ENCODE measurements around the gene SDS. TPM values are rescaled to one million over a fixed set of nuclear protein-coding genes. Genes with fewer than 3 reads are reported as not detected.

Gene SDS
- total RNA-seq, 4 donors from 2014 or later: 0.90 TPM; not detected in 3

DNA sequence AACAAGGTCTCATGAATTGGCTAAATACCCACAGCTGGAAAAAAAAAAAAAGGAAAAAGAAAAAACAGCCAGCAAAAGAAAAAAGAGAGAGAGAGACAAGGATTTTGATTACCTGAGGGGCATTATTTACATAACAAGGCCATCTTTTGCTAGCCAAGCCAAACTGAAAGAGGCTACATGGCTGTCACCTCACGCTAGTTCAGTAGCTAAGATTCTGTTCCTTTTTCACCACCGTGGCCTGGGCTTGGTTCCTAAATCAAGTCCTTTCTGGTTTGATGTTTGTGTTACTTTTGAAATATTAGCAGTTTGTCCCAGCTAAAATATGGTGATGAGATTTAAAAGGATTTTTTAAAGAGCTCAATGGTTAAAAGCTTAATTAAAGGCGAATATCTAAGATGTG is 2.0 kb upstream of the SDS start:
- Histone ChIP-seq H3K4me3 (no peak overlapping the region), H3K27ac (no peak overlapping the region), H3K4me1 (peaks cover 0 to 6% (median 0%) of the 10 kb centered on the region in 4 donors), H3K27me3 (no peaks in the 10 kb centered on the region), H3K9me3 (no peaks in the 10 kb centered on the region), H3K36me3 (no peaks in the 10 kb centered on the region)
- no peak for DNase-seq (ENCODE audit: low spot score in 2 of 2)
- WGBS, 2 donors: 78 to 80% methylated on average over 3 of the region's 3 CpGs
- TF ChIP-seq EP300 (IDR thresholded peaks at IDR 0.05) (no peak), POLR2A (IDR thresholded peaks at IDR 0.05) (no peak)
- TF ChIP-seq, protein P1, sequence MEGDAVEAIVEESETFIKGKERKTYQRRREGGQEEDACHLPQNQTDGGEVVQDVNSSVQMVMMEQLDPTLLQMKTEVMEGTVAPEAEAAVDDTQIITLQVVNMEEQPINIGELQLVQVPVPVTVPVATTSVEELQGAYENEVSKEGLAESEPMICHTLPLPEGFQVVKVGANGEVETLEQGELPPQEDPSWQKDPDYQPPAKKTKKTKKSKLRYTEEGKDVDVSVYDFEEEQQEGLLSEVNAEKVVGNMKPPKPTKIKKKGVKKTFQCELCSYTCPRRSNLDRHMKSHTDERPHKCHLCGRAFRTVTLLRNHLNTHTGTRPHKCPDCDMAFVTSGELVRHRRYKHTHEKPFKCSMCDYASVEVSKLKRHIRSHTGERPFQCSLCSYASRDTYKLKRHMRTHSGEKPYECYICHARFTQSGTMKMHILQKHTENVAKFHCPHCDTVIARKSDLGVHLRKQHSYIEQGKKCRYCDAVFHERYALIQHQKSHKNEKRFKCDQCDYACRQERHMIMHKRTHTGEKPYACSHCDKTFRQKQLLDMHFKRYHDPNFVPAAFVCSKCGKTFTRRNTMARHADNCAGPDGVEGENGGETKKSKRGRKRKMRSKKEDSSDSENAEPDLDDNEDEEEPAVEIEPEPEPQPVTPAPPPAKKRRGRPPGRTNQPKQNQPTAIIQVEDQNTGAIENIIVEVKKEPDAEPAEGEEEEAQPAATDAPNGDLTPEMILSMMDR (IDR thresholded peaks at IDR 0.05): no peak

DNA sequence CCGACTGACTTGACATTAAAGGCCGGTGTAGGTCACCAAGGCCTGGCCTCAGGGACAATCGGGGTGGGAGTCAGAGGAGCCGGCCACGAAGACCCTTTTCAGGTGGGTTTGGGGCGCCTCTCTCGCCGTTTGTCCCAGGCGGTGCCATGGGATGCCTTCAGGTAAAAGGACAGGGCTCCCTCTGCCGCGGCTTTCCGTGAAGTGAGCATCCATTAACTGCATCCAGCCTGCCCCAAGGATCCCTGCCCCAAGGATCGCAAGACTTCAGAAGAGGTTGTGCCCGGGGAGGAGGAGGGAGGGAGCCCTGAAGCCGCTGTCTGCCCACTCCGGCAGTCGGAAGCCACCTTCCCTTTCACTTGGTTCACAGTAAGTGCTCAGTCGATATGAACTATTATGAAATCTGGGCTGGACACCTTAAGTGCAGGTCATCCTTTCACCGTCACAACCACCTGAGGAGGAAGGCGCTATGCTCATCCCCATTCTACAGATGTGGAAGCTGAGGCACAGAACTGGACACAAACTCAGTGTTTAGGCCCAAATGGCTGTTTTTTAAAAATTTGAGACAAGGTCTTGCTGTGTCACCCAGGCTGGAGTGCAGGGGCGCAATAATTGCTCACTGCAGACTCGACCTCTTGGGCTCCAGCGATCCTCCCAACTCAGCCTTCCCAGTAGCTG is 964 bp downstream of the SDS start:
- 90 to 92% methylated on average over 14 to 23 of the region's 23 CpGs for WGBS, 2 donors
- Histone ChIP-seq H3K4me1 (peaks cover 0 to 6% (median 0%) of the 10 kb centered on the region in 4 donors), H3K9me3 (no peaks in the 10 kb centered on the region), H3K27me3 (peaks cover 0 to 7% of the 10 kb centered on the region in 2 donors), H3K27ac (no peak overlapping the region), H3K4me3 (no peak overlapping the region), H3K36me3 (no peaks in the 10 kb centered on the region)
- DNase-seq (ENCODE audit: low spot score in 2 of 2): no peak
- TF ChIP-seq, protein P1 (IDR thresholded peaks at IDR 0.05): no peak
- TF ChIP-seq POLR2A (IDR thresholded peaks at IDR 0.05) (no peak), EP300 (IDR thresholded peaks at IDR 0.05) (no peak)

DNA sequence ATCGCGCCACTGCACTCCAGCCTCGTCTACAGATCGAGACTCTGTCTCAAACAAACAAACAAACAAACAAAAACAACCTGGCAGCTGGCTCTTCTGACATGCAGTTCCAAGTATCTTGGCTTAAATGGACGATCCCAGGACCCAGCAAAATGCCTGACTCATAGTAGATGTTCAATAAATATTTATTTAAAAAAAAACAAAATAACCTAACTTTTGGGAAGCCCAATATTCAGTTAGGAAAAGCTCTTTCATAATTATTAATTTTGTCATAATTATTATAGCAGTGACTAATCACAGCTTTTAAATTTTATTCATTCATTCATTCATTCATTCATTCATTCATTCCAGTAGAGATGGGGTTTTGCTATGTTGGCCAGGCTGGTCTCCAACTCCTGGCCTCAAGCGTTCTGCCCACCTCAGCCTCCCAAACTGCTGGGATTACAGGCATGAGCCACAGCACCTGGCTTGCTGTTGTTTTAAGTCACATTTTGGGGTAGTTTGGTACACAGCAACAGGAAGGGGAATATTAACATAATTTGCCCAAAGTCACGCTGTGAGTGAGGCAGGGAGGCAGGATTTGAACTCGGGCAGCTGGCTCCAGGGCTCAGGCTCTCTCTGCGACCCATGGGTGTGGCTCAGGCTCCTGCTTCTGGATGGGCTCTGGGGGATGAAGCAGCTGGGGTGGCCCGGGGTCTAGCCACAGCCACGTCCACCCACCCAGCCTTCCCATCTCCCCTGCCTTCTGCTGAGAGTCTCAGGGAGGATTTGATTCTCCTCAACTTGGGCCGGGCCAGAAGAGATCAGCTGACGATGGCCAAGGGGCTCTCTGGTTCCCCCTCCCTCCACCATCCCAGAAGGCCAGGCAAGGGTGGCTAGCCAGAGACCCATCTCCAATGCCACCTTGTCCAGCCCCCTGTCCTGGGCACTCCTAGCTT is 2.4 kb downstream of the SDS start:
- H3K9me3 ChIP-seq: no peaks in the 10 kb centered on the region
- H3K4me3 ChIP-seq: no peak overlapping the region
- WGBS, 2 donors: 66 to 69% methylated on average over 13 of the region's 13 CpGs
- no peak for DNase-seq (ENCODE audit: low spot score in 2 of 2)
- no peaks in the 10 kb centered on the region for H3K36me3 ChIP-seq
- H3K27ac ChIP-seq: no peak overlapping the region
- H3K27me3 ChIP-seq: peaks cover 0 to 7% of the 10 kb centered on the region in 2 donors
- TF ChIP-seq EP300 (IDR thresholded peaks at IDR 0.05): no peak
- no peak for TF ChIP-seq POLR2A (IDR thresholded peaks at IDR 0.05)
- TF ChIP-seq, protein P1 (IDR thresholded peaks at IDR 0.05): no peak
- H3K4me1 ChIP-seq: peaks cover 0 to 6% (median 0%) of the 10 kb centered on the region in 4 donors

DNA sequence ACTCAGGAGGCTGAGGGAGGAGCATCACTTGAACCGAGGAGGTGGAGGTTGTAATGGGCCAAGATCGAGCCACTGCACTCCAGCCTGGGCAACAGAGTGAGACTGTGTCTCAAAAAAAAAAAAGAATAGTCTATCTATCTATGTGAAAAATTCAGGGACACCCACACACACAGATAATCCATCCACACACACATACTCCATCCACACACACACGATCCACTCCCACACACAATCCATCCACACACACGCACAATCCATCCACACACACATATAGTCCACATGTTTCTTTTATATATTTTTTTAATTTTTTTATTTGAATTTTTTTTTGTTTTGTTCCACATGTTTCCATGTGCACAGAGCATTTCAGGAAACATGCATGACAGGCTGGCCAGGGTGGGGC is 3.3 kb downstream of the SDS start:
- 61% methylated on average over 4 of the region's 4 CpGs for WGBS, 2 donors
- no peak for TF ChIP-seq POLR2A (IDR thresholded peaks at IDR 0.05)
- no peak overlapping the region for H3K27ac ChIP-seq
- peaks cover 0 to 4% (median 0%) of the 10 kb centered on the region in 4 donors for H3K9me3 ChIP-seq
- H3K27me3 ChIP-seq: peaks cover 0 to 7% of the 10 kb centered on the region in 2 donors
- H3K36me3 ChIP-seq: no peaks in the 10 kb centered on the region
- DNase-seq (ENCODE audit: low spot score in 2 of 2): no peak
- peaks cover 0 to 6% (median 0%) of the 10 kb centered on the region in 4 donors for H3K4me1 ChIP-seq
- no peak overlapping the region for H3K4me3 ChIP-seq

DNA sequence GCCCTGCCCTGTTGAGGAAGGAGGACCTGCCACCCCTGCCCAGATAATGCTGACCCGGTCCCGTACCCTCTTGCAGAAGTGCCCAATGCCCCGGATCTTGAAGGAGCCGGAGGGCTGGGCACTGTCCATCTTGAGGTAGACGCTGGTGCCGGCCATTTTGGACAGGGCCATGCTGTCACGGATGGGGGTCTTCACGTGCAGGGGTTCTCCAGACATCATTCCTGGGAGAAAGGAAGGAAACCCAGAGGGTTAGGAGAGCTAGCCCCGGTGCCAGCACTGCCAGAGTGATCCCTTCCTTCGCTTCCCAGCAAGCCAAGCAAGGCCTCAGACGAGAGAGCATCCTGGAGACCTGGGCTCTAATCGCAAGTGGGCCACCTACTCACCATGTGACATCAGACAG is 4.2 kb downstream of the SDS start:
- peaks cover 0 to 7% of the 10 kb centered on the region in 2 donors for H3K27me3 ChIP-seq
- H3K36me3 ChIP-seq: no peaks in the 10 kb centered on the region
- no peak for DNase-seq (ENCODE audit: low spot score in 2 of 2)
- no peak overlapping the region for H3K27ac ChIP-seq
- peaks cover 0 to 6% (median 0%) of the 10 kb centered on the region in 4 donors for H3K4me1 ChIP-seq
- no peak overlapping the region for H3K4me3 ChIP-seq
- 89 to 94% methylated on average over 5 to 12 of the region's 12 CpGs for WGBS, 2 donors
- peaks cover 0 to 5% (median 0%) of the 10 kb centered on the region in 4 donors for H3K9me3 ChIP-seq
- TF ChIP-seq, protein P1 (IDR thresholded peaks at IDR 0.05): no peak
- no peak for TF ChIP-seq POLR2A (IDR thresholded peaks at IDR 0.05)
- no peak for TF ChIP-seq EP300 (IDR thresholded peaks at IDR 0.05)
